HG03432 (cell line): Measurements from ENCODE around the gene PTGR3.

Experiments used
- ATAC-seq: cut with Tn5 transposase; IDR thresholded peaks from one replicate; pipeline ENCODE4 v1.9.1; 2021; ENCODE audit warnings: mild to moderate bottlenecking, moderate library complexity; ENCODE audit not compliant: unreplicated experiment

Gene PTGR3

DNA sequence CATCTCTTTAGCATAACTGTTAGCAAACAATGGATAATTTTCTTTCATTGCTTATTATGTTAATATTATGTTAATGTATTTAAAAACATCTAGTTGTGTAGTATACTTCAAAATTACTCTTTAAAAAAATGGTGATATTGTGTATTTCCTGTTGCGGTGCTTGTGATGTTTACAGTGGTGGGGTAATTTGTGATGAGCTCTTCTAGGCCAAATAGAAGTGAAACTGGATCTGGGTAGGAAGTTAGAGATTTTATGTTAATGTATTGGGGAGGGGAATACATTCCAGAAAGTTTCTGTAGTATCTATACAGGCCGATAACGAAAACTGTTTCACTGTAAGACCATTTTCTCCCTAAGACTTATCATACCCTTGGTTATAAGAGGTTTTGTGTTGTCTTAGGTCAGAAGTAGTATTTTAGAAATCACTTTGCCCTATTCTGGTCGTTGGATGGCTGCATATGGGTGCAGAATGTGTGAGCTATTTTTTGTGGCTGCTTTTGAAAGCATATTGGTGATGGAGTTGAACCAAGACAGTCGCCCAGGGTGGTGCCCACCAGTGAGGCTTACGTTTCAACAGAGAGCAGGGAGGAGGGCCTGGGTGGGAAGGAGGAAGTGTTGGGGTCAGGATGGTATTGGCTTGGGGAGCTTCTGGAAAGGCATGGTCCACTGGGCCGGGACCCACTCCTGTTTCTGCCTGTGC, 7.4 kb upstream of the PTGR3 start:
- no peak for ATAC-seq

GRCh38 chr18:75215663-75216062, 6.7 kb upstream of the PTGR3 start:
- no peak for ATAC-seq

- ATAC-seq = no peak
These were observed 6.0 kb upstream of the PTGR3 start for GRCh38 chr18:75214766-75215510.

DNA sequence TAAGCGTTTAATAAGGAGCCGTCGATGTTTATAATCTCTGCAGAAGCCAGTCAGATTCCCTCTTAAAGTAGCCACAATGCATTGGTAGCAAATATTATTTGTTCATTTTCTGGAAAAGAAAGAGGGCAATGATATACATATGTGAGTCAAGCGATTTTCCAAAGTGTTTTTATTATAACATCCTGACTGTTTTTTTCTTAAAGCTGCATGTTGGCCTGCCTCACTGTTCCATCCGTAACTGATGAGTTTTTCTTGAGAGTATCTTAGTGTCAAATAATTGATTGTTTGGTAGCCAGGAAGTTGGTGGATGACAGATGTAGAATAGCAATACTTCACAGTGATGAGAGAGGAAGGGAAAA, 5.4 kb upstream of the PTGR3 start:
- ATAC-seq = no peak

GRCh38 chr18:75213611-75214331, 4.8 kb upstream of the PTGR3 start:
- ATAC-seq = no peak

DNA sequence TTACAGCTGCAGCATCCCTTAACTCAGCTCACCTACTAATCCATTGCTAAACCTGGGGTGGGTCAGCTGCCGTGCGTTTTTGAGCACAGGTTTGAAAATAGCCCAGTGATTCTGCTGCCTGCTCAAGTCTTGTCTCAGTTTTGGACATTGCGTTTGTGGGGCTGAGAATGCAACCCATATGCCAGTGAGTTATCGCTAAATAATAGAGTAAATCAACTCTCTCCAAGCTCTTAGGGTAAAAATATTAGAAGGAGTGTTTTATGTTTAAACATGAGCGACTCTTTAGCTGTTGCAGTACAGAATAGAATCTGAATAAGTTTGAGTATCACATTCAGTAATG, 3.8 kb upstream of the PTGR3 start:
- no peak for ATAC-seq

- no peak for ATAC-seq
These were observed 3.2 kb upstream of the PTGR3 start for GRCh38 chr18:75211953-75212750.

- no peak for ATAC-seq
These were observed 2.6 kb upstream of the PTGR3 start for GRCh38 chr18:75211626-75211952.

DNA sequence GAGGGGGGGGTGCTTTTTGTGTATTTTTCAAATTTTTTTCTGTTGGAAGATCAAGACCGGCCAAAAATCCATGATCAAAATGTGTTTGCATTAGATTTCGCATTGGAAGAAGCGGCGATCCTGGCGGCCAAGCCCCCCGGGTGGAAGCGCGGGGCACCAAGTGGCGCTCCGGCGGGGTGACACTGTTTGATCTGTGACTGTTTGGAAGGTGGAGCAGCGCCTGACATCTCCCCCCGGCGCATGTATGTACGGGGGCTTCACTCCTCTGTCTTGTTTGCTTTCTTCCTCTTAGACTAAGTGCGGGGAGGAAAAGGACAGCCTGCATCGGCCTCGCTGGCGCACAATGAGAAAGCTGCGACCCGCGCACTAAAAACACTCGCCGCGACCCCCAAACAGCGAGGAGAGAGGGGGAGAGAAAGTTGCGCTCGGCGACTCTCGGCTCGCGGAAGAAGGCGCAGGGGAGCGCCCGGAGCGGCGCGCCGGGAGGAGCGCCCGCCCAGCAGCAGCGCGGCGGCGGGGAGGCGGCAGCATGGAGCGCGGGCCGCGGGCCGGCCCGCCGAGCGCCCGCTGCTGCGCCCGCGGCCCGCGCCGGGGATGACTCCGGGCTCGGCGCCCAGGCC, 2.2 kb upstream of the PTGR3 start:
- no peak for ATAC-seq

DNA sequence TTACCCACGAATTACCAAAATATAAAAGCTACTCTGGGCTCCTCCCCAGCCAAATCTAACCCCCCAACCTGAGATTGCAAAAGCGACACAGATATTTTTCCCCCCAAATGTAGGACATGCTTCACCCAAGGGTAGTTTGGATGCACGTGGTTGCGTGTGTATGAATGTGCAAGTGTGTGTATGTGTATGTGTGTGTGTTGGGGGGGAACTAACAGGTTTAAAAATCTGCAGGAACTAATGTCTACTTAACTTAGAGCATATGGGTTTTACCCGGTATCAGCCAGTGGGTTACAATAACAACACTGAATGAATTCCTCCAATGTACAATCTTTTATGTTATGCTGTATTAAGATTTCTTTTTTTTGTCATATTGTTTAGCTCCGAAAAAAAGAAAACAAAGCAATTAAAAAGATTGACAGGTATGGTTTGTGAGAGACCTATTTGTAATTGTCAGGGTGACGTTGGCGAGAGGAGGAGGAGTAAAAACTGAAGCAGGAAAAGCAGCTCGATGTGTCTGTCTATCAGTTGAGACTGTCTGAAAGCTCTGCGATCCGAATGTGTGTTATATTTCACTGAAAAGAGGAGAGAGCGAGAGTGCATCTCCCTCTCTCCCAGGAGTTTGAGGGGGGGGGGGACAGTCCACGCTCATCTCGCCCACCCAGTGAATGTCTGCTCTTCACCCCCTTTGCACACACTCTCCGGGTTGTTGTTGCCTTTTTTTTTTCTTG, 1.5 kb upstream of the PTGR3 start, which contains the start of gene TSHZ1:
TSS of gene TSHZ1 (plus strand) at position 524 of the 728 bp plus-strand sequence. CDS start 1,080 bp downstream, outside the sequence.
- ATAC-seq = peak; percentile 35

DNA sequence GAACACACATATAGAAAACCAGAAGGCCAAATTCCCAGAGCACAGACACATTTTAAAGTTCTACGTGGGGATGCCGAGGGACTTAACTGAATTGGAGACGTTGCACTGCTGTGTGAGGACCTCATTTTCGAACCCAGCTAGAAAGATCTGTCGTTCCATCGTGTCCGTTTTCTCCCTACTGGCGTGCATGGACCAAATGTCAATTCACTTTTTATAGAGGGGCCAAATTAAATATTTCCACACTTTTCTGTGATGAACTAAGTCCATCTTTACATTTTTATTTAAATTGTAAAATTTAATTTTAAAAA, 966 bp upstream of the PTGR3 start:
- no peak for ATAC-seq

GRCh38 chr18:75208836-75209128, 157 bp downstream of the PTGR3 start:
- peak; percentile 16 for ATAC-seq

GRCh38 chr18:75208155-75208835, 644 bp downstream of the PTGR3 start:
- ATAC-seq = peak; percentile 9

- peak; percentile 0 for ATAC-seq
These were observed 1.4 kb downstream of the PTGR3 start for GRCh38 chr18:75207310-75208154.

DNA sequence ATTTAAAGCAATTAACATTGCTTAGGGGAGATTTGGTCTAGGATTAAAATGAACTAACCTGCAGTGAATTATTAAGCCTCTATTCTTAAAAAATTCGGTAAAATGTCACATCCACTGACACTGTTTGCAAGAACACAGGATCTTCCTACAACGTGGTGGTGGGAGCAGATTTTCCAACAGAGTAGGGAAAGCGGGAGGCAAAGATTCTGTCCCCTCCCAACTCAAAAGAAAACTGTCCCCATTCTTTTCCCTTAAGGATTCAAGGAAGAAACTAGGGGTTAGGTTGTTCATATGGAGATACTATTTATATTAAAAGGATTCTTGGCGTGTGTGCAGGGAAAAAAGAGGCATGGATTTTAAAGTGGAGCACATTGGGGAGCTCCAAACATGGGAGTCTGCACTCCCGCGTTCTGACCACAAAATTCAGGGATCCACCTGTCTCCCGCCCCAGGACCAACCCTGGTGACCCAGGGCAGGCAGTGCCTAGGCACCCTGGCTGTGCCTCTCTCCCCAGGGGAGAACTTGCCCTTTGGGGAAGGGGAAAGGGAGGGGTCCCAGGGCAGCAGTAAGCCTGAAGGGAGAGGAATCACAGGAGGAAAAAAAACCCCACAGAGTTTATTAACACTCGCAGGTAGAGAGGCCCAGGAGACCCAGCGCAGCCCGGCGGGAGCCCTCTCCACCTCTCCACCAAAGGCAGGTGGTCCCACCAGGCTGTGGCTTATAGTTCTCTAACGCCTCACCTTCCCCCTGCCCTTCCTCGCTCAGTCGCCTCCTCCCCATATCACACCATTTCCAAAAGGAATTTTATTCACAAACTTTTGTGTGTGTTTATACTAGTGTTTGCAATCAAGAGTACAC, 2.3 kb downstream of the PTGR3 start:
- no peak for ATAC-seq

GRCh38 chr18:75205514-75206132, 3.3 kb downstream of the PTGR3 start:
- ATAC-seq = no peak

DNA sequence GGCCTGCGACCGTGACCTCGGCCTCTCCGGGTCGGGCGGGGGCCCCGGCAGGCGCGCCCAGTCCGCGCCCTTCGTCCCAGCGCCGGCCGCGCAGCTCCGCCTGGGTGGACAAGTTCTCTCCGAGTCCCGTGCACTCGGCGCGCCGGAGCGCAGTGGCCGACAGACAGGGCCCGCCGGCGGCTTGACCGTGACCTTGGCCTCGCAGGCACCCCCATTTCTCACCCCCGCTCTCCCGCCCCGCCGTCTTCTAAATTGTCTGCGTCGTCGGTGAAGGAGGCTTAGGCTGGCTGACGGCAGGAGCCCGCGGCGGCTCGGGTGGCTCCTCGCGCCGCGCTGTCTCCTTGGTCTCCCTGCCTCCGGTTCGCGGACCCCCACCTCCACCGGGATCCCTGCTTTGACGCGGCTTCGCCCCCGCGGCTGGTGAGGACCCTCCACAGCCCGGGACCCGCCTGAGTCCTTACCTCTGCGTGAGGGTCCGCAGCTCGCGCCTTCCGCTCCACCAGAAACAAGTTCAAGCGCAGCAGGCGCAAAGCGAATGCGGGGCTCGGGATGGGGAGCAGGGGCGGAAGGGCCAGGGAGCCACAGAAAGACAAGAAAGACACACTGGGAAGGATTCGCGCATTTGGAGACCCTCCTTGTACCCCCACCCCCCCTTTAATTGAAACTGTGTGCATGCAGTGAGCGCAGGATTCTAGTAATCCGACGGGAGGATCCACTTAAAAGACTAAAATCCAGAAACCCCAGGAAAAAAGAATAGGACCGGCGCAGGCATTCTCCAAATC, 4.0 kb downstream of the PTGR3 start:
- no peak for ATAC-seq
